Activated T-helper 9 cell treated with anti-CD3 and anti-CD28 coated beads, Interleukin-2, amount 50 U/mL, for 16 hours (primary cell): Measurements from ENCODE around the gene MPP1.

ENCODE experiments used
- DNase-seq: peaks from one replicate; pipeline ENCODE4 v3.0.0-alpha.2; 2020; ENCODE audit warnings: low read depth

Gene MPP1

GRCh38 chrX:154812341-154813101, 7.2 kb upstream of the MPP1 start:
- DNase-seq = no peak

DNA sequence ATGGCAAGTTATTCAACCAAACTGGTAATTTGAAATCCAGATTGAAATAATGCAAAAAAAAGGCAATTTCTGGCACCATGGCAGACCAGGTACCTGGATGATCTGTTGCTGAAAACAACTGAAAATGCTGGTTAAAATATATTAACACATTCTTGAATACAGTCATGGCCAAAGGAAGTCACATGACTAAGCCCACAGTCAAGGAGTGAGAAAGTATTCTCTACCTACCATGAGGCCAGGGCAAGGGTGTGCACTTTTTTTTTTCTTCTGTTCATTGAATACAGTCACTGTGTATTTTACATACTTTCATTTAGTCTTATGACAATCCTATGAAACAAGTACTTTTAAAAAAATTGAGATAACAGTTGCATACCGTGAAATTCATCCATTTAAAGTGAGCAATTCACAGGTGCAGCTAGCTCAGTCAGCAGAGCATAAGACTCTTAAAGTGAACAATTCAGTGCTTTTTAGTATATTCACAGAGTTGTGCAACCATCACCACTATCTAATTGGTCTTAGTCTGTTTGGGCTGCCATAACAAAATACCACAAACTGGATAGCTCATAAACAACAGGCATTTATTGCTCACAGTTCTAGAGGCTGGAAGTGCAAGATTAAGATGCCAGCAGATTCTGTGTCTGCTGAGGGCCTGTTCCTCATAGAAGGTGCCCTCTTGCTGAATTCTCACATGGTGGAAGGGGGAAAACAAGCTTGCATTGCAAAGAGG, 4.8 kb upstream of the MPP1 start:
- no peak for DNase-seq

DNA sequence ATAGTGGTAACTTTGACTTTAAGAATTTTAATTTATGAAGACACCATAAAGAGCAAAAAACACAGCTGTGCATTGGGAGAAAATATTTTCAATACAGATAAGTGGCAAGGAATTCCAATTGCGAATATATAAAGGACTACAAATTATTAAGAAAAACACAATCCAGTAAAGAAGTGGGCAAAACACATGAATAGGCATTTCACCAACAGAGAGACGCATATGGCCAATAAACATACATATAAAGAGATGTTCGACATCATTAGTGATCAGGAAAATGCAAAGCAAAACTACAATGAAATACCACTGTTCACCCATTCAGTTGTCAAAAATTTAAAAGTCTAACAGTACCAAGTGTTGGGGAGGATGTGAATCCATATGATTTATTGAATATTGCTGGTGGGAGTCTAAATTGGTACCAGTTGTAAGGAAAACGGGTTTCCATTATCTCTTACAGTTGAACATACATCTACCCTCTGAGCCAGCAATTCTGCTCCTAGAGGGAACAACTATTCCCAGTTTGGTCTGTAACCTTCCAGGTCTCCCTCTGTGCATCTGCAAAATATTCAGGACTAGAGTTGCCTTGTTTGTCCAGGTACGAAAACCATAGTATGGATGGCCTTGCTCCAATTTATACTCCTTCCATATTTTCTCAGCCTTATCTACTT, 1.7 kb upstream of the MPP1 start:
- no peak for DNase-seq

DNA sequence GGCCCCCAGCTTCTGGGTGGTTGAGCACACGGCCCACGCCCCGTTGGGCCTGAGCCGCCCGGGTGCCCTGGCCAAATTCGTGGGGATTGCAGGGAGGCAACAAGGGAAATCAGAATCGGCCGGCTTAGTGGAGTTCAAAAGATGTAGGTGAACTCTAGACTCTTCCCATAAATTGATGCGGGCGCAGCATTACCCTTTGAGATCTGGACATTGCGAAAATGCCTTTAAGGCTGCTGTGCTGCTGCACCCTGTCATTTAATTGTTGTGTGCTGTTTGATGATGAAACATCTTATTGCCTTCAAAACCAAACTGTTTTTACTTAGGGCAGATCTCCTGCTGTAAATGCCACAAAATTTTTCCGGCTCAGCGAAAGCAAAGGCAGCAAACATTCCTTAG, 409 bp upstream of the MPP1 start:
- no peak for DNase-seq

GRCh38 chrX:154804261-154804956, 876 bp downstream of the MPP1 start:
- DNase-seq = no peak

- DNase-seq = no peak
Measured at GRCh38 chrX:154802947-154803346, 2.3 kb downstream of the MPP1 start.

- no peak for DNase-seq
Measured at GRCh38 chrX:154800478-154801210, 4.6 kb downstream of the MPP1 start.

DNA sequence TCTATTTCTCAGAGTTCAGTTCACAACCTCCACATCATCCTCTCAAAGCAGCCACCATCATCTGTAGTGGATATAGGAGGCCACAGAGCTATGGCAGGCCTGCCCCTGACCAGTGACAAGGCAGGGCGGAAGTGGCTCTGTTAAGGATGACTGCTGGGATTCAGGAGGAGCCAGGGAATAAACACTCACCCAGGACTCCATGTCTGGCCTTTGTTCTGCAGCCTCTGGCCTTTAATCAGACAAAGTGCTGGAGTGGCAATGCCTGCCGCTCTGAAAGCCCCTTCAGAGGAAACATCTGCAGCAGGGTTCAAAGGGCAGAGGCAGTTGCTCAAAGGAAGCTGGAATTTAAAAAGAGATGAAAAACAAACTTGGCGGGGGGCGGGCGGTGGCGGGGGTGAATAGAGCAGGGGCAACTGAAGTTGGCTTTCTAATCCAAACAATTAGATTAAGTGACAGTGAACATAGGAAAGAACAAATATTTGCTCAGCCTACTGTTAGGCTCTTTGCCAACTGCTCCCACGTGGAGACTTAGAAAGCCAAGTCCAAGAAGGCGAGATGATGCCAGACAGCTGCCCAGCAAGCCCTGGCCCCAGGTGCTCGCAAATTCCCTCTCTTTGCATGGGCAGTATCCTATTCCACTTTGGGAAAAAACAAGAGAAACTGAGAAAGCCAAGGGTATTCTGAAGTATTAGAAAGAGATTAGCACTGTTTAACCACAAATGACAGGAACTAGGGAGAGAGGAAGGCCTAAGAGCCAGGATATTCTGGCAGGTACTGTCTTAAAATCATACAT, 5.5 kb downstream of the MPP1 start:
- DNase-seq = no peak

- no peak for DNase-seq
Measured at GRCh38 chrX:154797006-154797405, 8.3 kb downstream of the MPP1 start.

GRCh38 chrX:154795016-154795415, 10.3 kb downstream of the MPP1 start:
- no peak for DNase-seq

DNA sequence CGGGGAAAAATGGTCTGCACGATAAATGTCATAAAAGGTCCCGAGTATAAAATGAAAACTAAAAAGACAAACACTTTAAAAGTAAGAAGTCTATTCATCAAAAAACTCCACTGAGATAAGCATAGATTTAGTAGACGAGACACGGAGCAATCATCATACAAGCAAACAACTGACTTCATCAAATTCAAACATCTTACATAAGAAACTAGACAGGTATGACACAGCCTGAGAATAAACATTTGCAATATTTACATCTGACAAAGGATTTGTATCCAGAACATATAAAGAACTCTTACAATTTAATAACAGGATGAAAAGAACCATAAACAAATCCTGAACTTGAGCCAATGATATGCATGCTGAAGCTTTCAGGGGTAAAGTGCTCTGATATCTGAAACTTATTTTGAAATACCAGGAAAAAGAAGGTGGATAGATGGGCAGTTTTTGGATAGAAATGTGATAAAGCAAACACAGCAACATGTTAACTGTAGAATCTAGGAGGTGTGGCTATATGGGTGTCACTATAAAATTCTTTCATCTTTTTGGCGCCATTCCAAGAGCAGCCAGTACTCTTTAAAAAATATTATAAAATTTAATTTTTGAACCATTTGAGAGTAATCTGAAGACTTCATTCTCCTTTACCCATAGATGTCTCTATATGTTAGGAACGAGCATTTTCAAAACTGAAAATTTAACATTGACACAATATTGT, 12.0 kb downstream of the MPP1 start:
- no peak for DNase-seq

DNA sequence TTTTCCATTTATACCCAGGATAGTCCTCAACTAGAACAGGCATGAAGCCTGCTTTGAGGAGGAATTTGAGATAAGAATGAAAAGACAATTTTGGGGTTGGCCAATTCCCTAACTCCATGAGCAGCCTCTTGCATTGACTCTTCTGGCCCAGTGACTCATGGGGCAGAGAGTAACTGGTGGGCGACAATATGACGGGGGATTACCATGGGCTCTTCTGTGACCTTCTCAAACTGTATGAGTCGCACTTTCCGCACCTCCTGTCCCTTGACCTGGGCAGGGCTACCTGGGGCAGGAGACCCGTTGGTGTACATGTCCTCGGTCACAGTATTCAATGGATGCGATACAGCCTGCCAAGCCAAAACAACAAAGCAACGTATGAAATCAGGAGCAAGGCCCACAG, 13.3 kb downstream of the MPP1 start:
- DNase-seq = no peak

DNA sequence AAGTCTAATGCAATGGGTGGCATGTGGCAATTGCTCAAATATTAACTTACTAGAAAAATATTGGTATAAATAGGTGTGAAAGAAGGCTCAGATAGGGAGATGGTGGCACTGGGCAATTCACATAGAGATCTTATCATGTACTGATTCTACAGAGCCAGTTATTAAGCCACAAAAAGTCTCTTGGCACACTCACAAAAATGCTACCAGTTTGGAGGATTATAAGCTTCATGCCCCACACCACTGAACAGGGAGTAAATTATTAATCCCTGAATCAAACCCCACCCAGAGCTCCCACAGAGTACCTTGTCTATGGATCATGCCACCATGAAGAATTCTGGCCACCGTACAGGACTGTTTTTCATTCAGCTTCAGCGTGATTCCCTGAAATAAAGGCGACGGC, 13.8 kb downstream of the MPP1 start:
- DNase-seq = no peak

- no peak for DNase-seq
Measured at GRCh38 chrX:154785716-154786115, 19.6 kb downstream of the MPP1 start.

- DNase-seq = no peak
Measured at GRCh38 chrX:154784149-154784995, 20.9 kb downstream of the MPP1 start.

DNA sequence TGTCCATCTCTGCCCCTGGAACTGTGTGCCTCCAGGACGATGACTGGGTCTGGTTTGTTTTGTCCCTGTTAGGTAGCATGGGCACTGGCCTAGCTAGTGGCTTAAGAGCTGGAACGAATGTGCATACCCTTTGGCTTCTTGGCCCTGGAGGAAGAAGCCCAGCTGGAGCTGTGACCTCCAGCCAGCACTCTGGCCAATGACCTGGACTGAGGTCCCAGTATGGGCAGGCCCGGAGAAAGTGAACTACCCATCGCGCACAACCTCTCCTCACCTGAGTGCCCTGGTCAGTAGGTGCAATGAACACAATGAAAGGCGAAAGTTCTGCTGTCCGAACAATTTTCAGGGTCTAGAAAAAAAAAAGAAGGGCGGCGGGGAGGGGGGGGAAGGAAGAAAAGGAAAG, 24.3 kb downstream of the MPP1 start:
- DNase-seq = no peak

GRCh38 chrX:154779261-154779660, 26.0 kb downstream of the MPP1 start:
- DNase-seq = no peak

- no peak for DNase-seq
Measured at GRCh38 chrX:154776753-154777152, 28.5 kb downstream of the MPP1 start.
